Muscle layer of colon (tissue), 2 donors: ENCODE measurements around the gene ADAMTS16.

Source experiments
- H3K27ac ChIP-seq: one replicate; pipeline ENCODE4 v1.7.0; 2013; ENCODE audit warnings: low read depth, mild to moderate bottlenecking, low read length, moderate library complexity
- H3K27me3 ChIP-seq, 2 donors: one replicate each; pipeline ENCODE4 v1.7.0; 2013; ENCODE audit warnings: low read length in 2 of 2, mild to moderate bottlenecking in 2 of 2; ENCODE audit not compliant: insufficient read depth in 2 of 2, control insufficient read depth in 1 of 2
- H3K36me3 ChIP-seq: one replicate; pipeline ENCODE4 v1.7.0; 2013; ENCODE audit warnings: mild to moderate bottlenecking, low read length; ENCODE audit not compliant: insufficient read depth
- H3K4me1 ChIP-seq: one replicate; pipeline ENCODE4 v1.7.0; 2013; ENCODE audit warnings: mild to moderate bottlenecking, low read length; ENCODE audit not compliant: insufficient read depth
- H3K4me3 ChIP-seq, 2 donors: one replicate each; pipeline ENCODE4 v1.7.0; 2013; ENCODE audit warnings: low read length in 2 of 2, low read depth in 1 of 2, mild to moderate bottlenecking in 1 of 2, moderate library complexity in 1 of 2
- H3K9ac ChIP-seq: one replicate; pipeline ENCODE4 v1.7.0; 2013; ENCODE audit warnings: low read length
- H3K9me3 ChIP-seq: one replicate; pipeline ENCODE4 v1.7.0; 2013; ENCODE audit warnings: mild to moderate bottlenecking, low read length
- donor health status: abdominal sarcoma.
- donor health status: Adenocarcinoma of cecum.

The ADAMTS16 gene

GRCh38 chr5:5342784-5343183, 202.7 kb downstream of the ADAMTS16 start:
- H3K9me3 ChIP-seq: no peaks in the 10 kb centered on the region
- no peak overlapping the region for H3K27ac ChIP-seq
- H3K4me3 ChIP-seq: no peak overlapping the region

DNA sequence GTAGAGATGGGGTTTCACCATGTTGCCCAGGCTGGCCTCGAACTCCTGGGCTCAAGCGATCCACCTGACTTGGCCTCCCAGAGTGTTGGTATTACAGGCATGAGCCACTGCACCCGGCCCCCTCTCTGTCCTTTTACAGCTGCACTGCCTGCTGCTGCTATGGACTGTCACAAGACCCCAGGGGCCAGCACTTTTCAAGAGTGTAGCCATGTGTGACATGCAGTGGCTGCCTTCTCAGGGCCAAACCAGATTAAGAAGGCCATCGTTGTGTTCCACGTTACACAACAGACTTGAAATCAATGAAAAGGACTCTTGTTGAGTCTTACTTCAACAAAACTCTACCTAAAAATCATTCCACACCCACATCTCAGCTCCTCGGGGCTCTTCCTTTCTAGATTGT, 203.4 kb downstream of the ADAMTS16 start:
- no peaks in the 10 kb centered on the region for H3K9me3 ChIP-seq
- no peaks in the 10 kb centered on the region for H3K36me3 ChIP-seq
- no peaks in the 10 kb centered on the region for H3K4me1 ChIP-seq
- H3K4me3 ChIP-seq: no peak overlapping the region
- H3K27ac ChIP-seq: no peak overlapping the region
- no peak overlapping the region for H3K9ac ChIP-seq
- H3K27me3 ChIP-seq: no peaks in the 10 kb centered on the region

More at GRCh38 chr5:5342784-5343183, 202.7 kb downstream of the ADAMTS16 start:
- H3K36me3 ChIP-seq: no peaks in the 10 kb centered on the region
- no peak overlapping the region for H3K9ac ChIP-seq
- H3K4me1 ChIP-seq: no peaks in the 10 kb centered on the region
- H3K27me3 ChIP-seq: no peaks in the 10 kb centered on the region

DNA sequence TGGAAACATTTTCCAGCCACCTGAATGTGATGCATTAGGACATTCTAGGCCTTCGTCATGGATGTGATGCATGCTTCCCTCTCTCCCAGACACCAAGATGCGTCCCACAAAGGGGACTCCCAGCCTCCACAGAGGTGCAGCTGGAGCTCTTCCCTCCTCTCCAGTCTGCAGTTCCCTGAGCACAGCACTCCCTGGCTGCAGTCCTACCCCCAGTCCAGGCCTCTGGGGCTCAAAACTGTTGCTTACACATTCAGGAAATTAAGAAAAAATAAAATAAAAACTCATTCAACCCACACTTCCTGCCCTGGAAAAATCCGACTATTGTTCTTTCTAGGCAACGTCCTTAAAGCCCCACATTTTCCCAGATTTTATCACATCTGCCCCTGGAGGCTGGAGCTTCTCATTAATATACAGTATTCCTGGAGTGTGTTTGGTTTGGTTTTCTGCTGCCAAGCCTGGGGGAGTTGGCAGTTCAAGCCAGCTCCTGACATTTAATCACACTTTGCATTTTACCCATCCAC, 204.0 kb downstream of the ADAMTS16 start:
- Histone ChIP-seq H3K27me3 (no peaks in the 10 kb centered on the region), H3K36me3 (no peaks in the 10 kb centered on the region), H3K9ac (no peak overlapping the region), H3K9me3 (no peaks in the 10 kb centered on the region), H3K4me1 (no peaks in the 10 kb centered on the region), H3K4me3 (no peak overlapping the region), H3K27ac (no peak overlapping the region)

GRCh38 chr5:5344606-5345005, 204.5 kb downstream of the ADAMTS16 start:
- Histone ChIP-seq H3K36me3 (no peaks in the 10 kb centered on the region), H3K9ac (no peak overlapping the region), H3K27me3 (no peaks in the 10 kb centered on the region), H3K4me3 (no peak overlapping the region), H3K4me1 (no peaks in the 10 kb centered on the region), H3K27ac (no peak overlapping the region), H3K9me3 (no peaks in the 10 kb centered on the region)

- Histone ChIP-seq H3K4me3 (no peak overlapping the region), H3K36me3 (no peaks in the 10 kb centered on the region), H3K27me3 (no peaks in the 10 kb centered on the region), H3K9me3 (no peaks in the 10 kb centered on the region), H3K27ac (no peak overlapping the region), H3K9ac (no peak overlapping the region), H3K4me1 (no peaks in the 10 kb centered on the region)
These were observed 207.3 kb downstream of the ADAMTS16 start for GRCh38 chr5:5347442-5347841.

DNA sequence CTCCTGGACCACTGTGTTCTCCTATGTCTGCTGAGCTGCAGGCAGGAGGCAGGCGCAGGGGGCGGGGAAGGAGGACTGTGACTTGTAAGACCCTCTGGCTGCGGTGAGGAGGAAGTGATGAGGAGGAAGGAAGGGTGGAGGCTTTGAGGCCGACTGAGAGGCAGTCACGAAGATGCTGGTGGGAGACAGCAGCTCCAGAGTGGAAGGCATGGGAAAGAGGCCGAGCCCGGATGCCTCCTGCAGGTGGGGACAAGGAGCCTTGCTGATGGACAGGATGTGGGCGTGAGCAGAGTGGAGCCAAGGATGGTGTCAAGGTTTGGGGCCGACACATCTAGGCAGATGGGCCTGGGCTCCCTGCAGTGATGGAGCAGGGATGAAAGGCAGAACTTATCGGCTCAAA, 208.0 kb downstream of the ADAMTS16 start:
- H3K4me1 ChIP-seq: no peaks in the 10 kb centered on the region
- no peaks in the 10 kb centered on the region for H3K9me3 ChIP-seq
- H3K9ac ChIP-seq: no peak overlapping the region
- no peak overlapping the region for H3K4me3 ChIP-seq
- H3K36me3 ChIP-seq: no peaks in the 10 kb centered on the region
- no peak overlapping the region for H3K27ac ChIP-seq
- no peaks in the 10 kb centered on the region for H3K27me3 ChIP-seq

DNA sequence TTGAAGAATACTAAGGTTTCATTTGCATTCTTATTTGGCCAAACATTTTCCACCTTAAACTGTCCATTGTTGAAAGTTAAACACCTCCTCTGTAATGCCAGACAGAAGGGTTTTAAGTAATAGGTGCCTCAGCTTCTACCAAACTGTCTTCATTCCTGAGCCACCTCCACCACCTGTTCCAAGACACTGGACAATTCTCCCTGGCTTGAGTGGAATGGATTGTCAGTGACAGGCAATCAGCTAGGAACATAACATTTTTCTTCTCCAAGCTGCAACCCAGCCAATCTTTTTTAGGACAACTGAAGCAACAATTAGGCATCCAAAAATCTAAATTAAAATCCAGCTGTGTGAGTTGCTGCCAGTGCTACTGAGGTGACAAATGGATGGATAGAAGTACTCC, 208.4 kb downstream of the ADAMTS16 start:
- Histone ChIP-seq H3K9me3 (no peaks in the 10 kb centered on the region), H3K36me3 (no peaks in the 10 kb centered on the region), H3K27ac (no peak overlapping the region), H3K9ac (no peak overlapping the region), H3K4me1 (no peaks in the 10 kb centered on the region), H3K4me3 (no peak overlapping the region), H3K27me3 (no peaks in the 10 kb centered on the region)

DNA sequence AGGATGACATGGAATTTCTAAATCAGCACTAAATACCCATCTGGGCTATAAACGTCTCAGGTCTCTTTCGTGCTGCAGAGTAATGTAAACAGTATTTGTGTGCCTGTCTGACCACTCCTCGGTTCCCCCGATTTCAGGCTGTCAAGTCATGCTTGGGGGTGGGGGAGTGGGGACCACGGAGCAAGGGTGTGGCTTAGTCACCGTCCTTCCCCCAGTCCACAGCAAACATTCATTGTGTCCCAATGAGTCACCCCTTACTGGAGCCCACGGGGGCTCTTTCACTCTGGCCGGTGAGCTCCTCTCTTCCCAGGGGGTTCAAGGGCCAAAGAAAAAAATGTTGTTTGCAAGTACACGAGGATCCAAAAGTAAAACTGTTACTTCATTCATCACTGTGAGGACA, 210.0 kb downstream of the ADAMTS16 start:
- Histone ChIP-seq H3K4me3 (no peak overlapping the region), H3K27me3 (no peaks in the 10 kb centered on the region), H3K36me3 (no peaks in the 10 kb centered on the region), H3K4me1 (no peaks in the 10 kb centered on the region), H3K9me3 (no peaks in the 10 kb centered on the region), H3K27ac (no peak overlapping the region), H3K9ac (no peak overlapping the region)

DNA sequence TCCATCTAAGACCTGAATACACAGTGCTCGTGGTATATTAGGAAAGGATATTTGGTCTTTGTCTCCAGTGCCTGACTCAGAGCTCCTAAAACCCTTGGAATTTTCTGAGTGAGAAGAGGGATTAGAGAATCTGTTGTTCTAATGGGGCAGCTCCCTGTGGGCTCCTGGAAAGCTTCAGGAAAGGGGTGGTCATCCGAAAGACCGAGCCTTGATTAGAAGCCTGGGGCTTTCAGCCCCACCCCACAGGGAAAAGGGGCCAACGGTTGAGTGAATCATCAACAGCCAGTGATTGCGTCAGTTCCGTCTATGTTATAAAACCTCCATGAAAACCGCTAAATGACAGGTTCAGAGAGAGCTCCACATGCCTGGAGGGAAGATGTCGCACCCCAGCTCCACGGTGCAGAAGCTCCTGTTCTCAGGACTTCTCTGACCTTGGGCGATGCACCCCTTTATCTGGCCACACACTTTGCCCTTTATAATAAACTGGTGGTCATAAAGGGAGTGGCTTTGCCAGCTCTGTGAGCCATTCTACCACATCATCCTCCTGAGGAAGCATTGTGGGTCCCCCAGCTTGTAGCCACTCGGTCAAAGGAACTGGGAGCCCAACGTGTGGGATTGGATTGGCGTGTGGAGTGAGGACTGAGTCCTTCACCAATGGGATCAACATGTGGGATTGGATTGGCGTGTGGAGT, 211.3 kb downstream of the ADAMTS16 start:
- Histone ChIP-seq H3K36me3 (no peaks in the 10 kb centered on the region), H3K4me3 (no peak overlapping the region), H3K9ac (no peak overlapping the region), H3K4me1 (no peaks in the 10 kb centered on the region), H3K9me3 (no peaks in the 10 kb centered on the region), H3K27ac (no peak overlapping the region), H3K27me3 (no peaks in the 10 kb centered on the region)

DNA sequence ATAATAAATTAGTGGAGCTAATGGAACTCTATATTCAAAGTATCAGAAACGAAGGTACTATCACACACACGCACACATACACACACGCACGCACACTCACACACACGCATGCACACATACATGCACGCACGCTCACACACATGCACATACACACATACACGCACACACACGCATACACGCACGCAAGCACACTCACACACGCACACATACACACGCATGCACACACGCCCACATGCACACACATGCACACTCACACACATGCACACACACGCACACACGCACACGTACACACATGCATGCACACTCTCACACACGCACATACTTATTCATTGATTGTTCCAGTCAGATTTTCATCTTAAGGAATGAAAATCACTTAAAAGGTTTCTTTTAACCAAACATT, 212.5 kb downstream of the ADAMTS16 start:
- Histone ChIP-seq H3K4me3 (no peak overlapping the region), H3K9me3 (no peaks in the 10 kb centered on the region), H3K4me1 (no peaks in the 10 kb centered on the region), H3K9ac (no peak overlapping the region), H3K36me3 (no peaks in the 10 kb centered on the region), H3K27ac (no peak overlapping the region), H3K27me3 (no peaks in the 10 kb centered on the region)

DNA sequence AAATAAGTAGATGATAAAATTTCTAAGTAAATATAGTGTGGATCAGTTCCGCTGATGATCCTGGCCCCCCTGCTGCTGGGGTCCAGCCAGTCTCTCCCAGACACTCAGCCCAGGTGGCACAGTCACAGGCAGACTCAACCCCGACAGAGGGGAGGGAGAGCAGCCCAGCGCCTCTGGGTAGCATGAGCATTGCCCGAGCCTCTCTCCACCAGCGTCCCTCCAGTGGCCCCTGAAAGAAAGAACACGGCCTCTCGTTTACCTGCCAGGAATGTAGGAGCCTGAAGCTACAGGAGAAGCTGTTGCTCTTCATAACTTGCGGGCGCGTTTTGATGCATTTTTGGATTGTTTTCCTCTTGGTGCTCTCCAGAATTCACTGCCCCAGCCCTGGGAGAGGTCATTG, 213.6 kb downstream of the ADAMTS16 start:
- H3K9me3 ChIP-seq: no peaks in the 10 kb centered on the region
- no peaks in the 10 kb centered on the region for H3K27me3 ChIP-seq
- H3K4me1 ChIP-seq: no peaks in the 10 kb centered on the region
- H3K9ac ChIP-seq: no peak overlapping the region
- no peak overlapping the region for H3K27ac ChIP-seq
- H3K4me3 ChIP-seq: no peak overlapping the region
- no peaks in the 10 kb centered on the region for H3K36me3 ChIP-seq

DNA sequence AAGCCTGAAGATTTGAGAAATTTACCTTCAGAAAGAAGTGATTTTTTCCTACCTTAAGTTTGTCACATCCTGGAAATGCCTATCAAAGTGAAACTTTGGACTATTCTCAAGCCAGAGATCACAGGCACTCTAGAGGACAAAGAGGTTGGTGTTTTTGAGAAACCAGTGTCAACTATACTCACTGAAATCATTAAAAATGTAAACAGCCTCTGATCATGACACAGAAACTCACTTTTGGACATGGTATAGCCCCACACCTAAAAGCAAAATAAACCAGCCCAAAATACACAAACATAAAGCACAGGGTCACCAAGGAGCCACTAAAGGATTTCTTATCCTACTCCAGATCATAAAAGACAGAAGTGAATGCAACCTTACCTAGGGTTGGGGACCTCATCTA, 216.6 kb downstream of the ADAMTS16 start:
- Histone ChIP-seq H3K4me3 (no peak overlapping the region), H3K36me3 (no peaks in the 10 kb centered on the region), H3K27ac (no peak overlapping the region), H3K9ac (no peak overlapping the region), H3K27me3 (no peaks in the 10 kb centered on the region), H3K9me3 (no peaks in the 10 kb centered on the region), H3K4me1 (no peaks in the 10 kb centered on the region)
